ENCODE measurements around the gene EFCAB5.
"Not testable (repeated sequence)": the region's sequence is repeated elsewhere in the genome, so short reads cannot be mapped to it uniquely, and the experiment has no call there.

Gene EFCAB5

GRCh38 chr17:30116345-30116660, 174.9 kb downstream of the EFCAB5 start:
- no peak for DNase-seq
- Histone ChIP-seq H3K9me3 (no peaks in the 10 kb centered on the region), H3K27me3 (no peaks in the 10 kb centered on the region), H3K27ac (peak overlapping the region; percentile 96 to 97), H3K36me3 (peaks cover 0 to 5% (median 3%) of the 10 kb centered on the region in 3 donors), H3K4me1 (peaks cover 0 to 36% (median 12%) of the 10 kb centered on the region in 4 donors), H3K4me3 (peak overlapping the region; percentile 71 to 81)
- intact Hi-C loops (cut with DNase I; ENCODE audit: low total_unique reads), result no loop called here
- TF ChIP-seq, protein P1, sequence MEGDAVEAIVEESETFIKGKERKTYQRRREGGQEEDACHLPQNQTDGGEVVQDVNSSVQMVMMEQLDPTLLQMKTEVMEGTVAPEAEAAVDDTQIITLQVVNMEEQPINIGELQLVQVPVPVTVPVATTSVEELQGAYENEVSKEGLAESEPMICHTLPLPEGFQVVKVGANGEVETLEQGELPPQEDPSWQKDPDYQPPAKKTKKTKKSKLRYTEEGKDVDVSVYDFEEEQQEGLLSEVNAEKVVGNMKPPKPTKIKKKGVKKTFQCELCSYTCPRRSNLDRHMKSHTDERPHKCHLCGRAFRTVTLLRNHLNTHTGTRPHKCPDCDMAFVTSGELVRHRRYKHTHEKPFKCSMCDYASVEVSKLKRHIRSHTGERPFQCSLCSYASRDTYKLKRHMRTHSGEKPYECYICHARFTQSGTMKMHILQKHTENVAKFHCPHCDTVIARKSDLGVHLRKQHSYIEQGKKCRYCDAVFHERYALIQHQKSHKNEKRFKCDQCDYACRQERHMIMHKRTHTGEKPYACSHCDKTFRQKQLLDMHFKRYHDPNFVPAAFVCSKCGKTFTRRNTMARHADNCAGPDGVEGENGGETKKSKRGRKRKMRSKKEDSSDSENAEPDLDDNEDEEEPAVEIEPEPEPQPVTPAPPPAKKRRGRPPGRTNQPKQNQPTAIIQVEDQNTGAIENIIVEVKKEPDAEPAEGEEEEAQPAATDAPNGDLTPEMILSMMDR (IDR thresholded peaks at IDR 0.05), result no peak

- Histone ChIP-seq H3K4me1 (peaks cover 0 to 36% (median 12%) of the 10 kb centered on the region in 4 donors), H3K36me3 (peaks cover 0 to 9% (median 3%) of the 10 kb centered on the region in 3 donors), H3K27ac (peak within 1 kb of the TSS; percentile 96 to 97), H3K27me3 (no peaks in the 10 kb centered on the region), H3K9me3 (no peaks in the 10 kb centered on the region), H3K4me3 (peak within 1 kb of the TSS; percentile 71 to 81)
- DNase-seq, result peak; percentile 94 to 98
- TF ChIP-seq, protein P1 (IDR thresholded peaks at IDR 0.05), result no peak
- intact Hi-C loops (cut with DNase I; ENCODE audit: low total_unique reads), result no loop called here
Observed at GRCh38 chr17:30116661-30117551, 175.5 kb downstream of the EFCAB5 start, which contains the start of gene NSRP1. Gene NSRP1 (plus strand): TSS chr17:30116816. CDS start chr17:30116844, 28 bp downstream.

DNA sequence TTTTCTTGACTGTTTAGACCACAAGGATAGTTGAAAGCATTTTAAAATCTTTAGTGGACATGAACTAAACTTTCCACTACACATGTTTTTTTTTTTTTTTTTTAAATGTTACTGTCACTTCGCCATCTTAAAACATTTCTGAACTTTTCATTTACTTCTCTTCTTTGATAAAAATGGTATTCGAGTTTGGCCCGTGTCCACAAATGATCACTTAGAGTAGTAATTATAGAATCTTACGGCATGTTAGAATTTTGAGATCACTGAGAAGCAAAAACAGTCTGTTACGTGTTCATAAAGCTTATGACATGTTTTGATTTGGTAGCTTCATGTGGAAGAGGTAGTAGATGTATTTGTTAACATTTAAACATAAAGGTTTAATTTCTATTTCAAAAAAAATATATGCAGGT, 176.2 kb downstream of the EFCAB5 start:
- no peak for DNase-seq

GRCh38 chr17:30118635-30119034, 177.2 kb downstream of the EFCAB5 start:
- Histone ChIP-seq H3K4me1 (peaks cover 0 to 42% (median 15%) of the 10 kb centered on the region in 4 donors), H3K36me3 (peaks cover 0 to 16% (median 3%) of the 10 kb centered on the region in 3 donors)
- DNase-seq; intact Hi-C loops (cut with DNase I; ENCODE audit: low total_unique reads); H3K27me3 ChIP-seq; H3K4me3 ChIP-seq; H3K9me3 ChIP-seq; H3K27ac ChIP-seq: not testable (repeated sequence)

More for the DNA sequence above, 176.2 kb downstream of the EFCAB5 start:
- peak overlapping the region; percentile 96 to 97 for H3K27ac ChIP-seq
- intact Hi-C loops (cut with DNase I; ENCODE audit: low total_unique reads), result no loop called here
- H3K27me3 ChIP-seq, result no peaks in the 10 kb centered on the region
- H3K9me3 ChIP-seq, result no peaks in the 10 kb centered on the region
- H3K36me3 ChIP-seq, result peaks cover 0 to 10% (median 3%) of the 10 kb centered on the region in 3 donors
- H3K4me1 ChIP-seq, result peaks cover 0 to 36% (median 14%) of the 10 kb centered on the region in 4 donors
- TF ChIP-seq, protein P1 (IDR thresholded peaks at IDR 0.05), result no peak
- peak overlapping the region; percentile 71 to 81 for H3K4me3 ChIP-seq

DNA sequence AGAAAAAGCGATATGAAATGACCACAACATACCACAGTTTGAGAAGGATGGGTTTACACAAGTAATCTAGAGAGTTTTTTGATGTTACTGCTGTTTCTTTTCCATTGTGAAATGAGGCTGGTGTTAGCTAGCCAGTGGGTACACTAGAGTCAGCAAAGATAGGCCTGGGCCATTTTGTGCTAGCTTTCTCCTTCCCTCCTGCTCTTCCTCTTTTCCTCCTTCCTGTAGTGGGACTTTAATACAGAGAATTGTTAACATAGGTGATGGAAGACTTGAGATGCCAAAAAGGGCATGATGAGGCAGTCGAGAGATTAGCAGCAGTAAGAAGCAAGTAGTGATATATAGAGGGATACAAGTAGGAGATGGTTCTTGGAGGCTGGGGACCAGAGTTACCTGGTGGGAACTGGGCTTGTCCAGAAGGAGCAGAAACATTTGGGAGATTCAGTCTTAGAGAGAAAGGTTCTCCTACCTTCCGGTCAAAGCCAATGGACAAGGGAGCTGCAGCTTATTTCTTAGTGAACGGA, 182.9 kb downstream of the EFCAB5 start:
- Histone ChIP-seq H3K4me1 (peaks cover 0 to 34% (median 7%) of the 10 kb centered on the region in 4 donors), H3K4me3 (no peak overlapping the region), H3K36me3 (peaks cover 3 to 44% (median 7%) of the 10 kb centered on the region in 3 donors), H3K27me3 (no peaks in the 10 kb centered on the region), H3K27ac (no peak overlapping the region), H3K9me3 (no peaks in the 10 kb centered on the region)
- no peak for DNase-seq
- TF ChIP-seq, protein P1 (IDR thresholded peaks at IDR 0.05), result no peak
- intact Hi-C loops (cut with DNase I; ENCODE audit: low total_unique reads), result no loop called here

GRCh38 chr17:30130121-30130520, 188.7 kb downstream of the EFCAB5 start:
- TF ChIP-seq, protein P1 (IDR thresholded peaks at IDR 0.05), result no peak

More at GRCh38 chr17:30130121-30130520, 188.7 kb downstream of the EFCAB5 start:
- Histone ChIP-seq H3K36me3 (peaks cover 2 to 55% (median 9%) of the 10 kb centered on the region in 3 donors), H3K4me3 (no peak overlapping the region), H3K4me1 (peaks cover 0 to 4% (median 2%) of the 10 kb centered on the region in 4 donors), H3K9me3 (no peaks in the 10 kb centered on the region), H3K27ac (no peak overlapping the region), H3K27me3 (no peaks in the 10 kb centered on the region)
- no peak for DNase-seq
- intact Hi-C loops (cut with DNase I; ENCODE audit: low total_unique reads), result no loop called here

Measured in tibial artery (tissue), 4 donors.